22Rv1 (cell line): ENCODE results near the gene FOXO3.

Experiments
- ZFX ChIP-seq: fragments of 450-650 bp; IDR thresholded peaks from 2 replicates; pipeline ENCODE4 v1.6.1; 2017; ENCODE audit warnings: antibody characterized with exemption, borderline replicate concordance
- TF ChIP-seq, protein P1 (sequence below): fragments of 450-650 bp; IDR thresholded peaks from 2 replicates; pipeline ENCODE4 v1.5.1; 2017; ENCODE audit warnings: mild to moderate bottlenecking

DNA sequence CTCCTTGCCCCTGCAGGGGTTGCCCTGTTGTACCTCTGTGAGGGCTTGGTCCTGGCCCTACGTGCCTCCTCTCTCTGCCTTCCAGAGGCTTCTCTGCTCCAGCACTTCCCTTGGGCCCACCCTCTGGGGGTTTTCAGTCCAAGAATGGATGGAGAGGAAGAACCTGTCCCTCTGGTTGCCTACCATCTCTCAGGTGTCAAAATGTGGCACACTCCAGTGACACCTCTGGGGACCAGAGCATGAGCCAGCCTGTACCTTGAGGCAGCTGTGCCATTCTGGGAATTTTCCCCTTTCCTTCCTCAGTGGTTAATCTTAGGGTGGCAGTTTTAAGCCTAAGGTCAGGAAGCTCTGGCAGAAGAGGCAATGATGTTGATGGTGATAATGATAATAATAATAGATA is 172.3 kb downstream of the FOXO3 start:
- TF ChIP-seq, protein P1, sequence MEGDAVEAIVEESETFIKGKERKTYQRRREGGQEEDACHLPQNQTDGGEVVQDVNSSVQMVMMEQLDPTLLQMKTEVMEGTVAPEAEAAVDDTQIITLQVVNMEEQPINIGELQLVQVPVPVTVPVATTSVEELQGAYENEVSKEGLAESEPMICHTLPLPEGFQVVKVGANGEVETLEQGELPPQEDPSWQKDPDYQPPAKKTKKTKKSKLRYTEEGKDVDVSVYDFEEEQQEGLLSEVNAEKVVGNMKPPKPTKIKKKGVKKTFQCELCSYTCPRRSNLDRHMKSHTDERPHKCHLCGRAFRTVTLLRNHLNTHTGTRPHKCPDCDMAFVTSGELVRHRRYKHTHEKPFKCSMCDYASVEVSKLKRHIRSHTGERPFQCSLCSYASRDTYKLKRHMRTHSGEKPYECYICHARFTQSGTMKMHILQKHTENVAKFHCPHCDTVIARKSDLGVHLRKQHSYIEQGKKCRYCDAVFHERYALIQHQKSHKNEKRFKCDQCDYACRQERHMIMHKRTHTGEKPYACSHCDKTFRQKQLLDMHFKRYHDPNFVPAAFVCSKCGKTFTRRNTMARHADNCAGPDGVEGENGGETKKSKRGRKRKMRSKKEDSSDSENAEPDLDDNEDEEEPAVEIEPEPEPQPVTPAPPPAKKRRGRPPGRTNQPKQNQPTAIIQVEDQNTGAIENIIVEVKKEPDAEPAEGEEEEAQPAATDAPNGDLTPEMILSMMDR = no peak
- no peak for TF ChIP-seq ZFX
